ENCODE measurements around the gene TIGD4.
A peak's percentile ranks its signal among the peaks of the same experiment; 100 is the strongest.

Gene TIGD4
- total RNA-seq = 0 to 0.18 (median 0.06) reads per million in 18 experiments

DNA sequence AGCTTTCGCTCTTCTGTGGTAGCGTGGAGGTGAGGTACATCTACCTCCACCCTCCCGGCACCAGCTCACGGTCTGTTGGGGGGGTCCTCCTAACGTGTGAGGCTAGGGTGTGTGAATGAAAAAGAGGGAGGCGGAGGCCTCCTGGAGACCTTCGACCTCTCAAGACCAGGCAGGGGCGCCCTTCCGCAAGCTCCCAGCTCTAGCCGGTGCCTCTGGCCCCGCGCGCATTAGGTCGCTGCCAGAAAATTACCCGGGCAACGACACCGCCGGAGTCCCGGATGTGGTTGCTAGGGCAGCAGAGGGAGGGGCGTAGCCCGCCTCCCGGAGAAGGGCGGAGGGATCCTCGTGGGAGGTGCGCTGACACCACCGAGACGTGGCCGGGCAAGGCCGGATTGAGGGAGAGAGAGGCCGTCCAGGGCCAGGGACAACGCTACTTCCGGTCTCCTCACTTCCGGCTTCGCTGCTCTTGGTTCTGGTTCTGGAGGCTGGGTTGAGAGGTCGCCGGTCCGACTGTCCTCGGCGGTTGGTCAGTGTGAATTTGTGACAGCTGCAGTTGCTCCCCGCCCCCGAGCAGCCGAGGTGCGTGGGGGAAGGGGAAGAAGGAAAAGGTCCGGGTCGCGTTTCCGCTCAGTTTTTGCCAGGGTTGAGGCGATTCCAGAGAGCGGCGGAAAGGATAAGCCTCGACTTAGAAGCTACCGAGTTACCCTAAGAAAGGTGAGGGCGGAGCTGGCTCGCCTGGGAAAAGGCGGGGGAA lies at the start of gene TIGD4, which contains the start of gene ARFIP1:
Gene TIGD4, minus strand, starts transcription at position 218 of the 754 bp plus-strand sequence. CDS start 8,726 bp downstream, outside the sequence.
Gene ARFIP1, plus strand, starts transcription at position 442 of the 754 bp plus-strand sequence. CDS start 49,680 bp downstream, outside the sequence.
- DNase-seq = peak; percentile 96 to 97

DNA sequence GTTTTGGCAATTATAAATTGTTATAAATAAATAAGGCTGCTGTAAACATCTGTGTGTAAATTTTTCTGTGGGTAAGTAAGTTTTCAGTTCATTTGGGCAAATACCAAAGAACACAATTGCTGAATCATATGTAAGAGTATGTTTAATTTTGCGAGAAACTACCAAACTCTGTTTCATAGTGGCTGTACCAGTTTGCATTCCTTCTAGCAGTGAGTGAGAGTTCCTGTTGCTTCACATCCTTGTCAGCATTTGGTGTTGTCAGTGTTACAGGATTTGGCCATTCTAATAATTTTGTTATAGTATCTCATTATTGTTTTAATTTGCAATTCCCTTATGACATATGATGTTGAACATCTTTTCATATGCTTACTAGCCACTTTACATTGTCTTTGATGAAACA lies 48.6 kb upstream of the TIGD4 start:
- no peak for DNase-seq

DNA sequence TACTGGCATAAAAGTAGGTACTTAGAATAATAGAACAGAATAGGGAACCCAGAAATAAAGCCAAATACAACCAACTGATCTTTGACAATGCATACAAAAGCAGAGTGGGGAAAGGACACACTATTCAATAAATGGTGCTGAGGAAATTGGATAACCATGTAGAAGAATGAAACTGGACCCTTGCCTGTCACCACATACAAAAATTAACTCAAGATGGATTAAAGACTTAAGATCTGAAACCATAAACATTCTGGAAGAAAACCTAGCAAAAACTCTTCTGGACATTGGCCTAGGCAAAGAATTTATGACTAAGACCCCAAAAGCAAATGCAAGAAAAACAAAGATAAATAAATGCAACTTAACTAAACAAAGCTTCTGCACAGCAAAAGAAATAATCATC lies 45.8 kb upstream of the TIGD4 start:
- no peak for DNase-seq

DNA sequence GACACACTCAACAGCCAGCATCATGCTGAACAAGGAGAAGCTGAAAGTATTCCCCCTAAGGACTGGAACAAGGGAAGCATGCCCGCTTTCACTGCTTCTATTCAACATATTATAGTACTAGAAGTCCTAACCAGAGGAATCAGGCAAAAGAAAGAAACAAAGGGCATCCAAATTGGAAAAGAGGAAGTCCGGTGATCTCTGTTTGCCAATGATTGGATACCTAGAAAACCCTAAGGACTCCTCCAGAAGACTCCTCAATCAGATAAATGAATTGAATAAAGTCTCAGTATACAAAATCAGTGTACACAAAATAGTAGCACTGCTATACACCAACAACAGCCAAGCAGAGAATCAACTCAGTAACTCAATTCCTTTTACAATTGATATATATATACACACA lies 45.0 kb upstream of the TIGD4 start:
- no peak for DNase-seq

DNA sequence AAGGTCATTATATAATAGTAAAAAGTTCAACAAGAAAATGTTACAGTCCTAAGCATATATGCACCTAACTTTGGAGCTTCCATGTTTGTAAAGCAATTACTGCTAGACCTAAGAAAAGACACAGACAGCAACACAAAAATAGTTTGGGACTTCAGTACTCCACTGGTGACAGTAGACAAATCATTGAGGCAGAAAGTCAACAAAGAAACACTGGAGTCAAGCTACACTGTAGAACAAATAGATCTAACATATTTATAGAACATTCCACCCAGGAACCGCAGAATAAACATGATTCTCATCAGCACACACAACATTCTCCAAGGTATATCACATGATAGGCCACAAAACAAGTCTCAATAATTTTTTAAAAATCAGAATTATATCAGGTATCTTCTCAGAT lies 42.8 kb upstream of the TIGD4 start:
- DNase-seq = no peak

DNA sequence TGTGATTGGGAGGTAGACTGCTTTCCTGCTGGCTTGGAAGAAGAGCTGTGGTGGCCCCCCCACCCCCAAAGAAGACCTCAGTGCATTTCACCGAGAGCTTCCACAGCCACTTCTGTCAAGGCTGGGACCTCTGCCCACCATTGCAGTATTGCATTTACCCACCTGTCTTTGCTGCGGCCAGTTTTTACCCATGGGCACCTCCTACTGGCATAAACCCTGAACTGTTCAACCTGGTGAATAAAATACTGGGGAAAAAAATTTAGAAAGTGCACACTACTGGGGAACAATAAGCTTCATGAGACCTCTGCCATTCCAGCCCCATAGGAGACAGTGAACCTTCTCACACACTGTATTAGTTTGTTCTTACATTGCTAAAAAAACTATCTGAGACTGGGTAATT lies 40.5 kb upstream of the TIGD4 start:
- DNase-seq = no peak

DNA sequence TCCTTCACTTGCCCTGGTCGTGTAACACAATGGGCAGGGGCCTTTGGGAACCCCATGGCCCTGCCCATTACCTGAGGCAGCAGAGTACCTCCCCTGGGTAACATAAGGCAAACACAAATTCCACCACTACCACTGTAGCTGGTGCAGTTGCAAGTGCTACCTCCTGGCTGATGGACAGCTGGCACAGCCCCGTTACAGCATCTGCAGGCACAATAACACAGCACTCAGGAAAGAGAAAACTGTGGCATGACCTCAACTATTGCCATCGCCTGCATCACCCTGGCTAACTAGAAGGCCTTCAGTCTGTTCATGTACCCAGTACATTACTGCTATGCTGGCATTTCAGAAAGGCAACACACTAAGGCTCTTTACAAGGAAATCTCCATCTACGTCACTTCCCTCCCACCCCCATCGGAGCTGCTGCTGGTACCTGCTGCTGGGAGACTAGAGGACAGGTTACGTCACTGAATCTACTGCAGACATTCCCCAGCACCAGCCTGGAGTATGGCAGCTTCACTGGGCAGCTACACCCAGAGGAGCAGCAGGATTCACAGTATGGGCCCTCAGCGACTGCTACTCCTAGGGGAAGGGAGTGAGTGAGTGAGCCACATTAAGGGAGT lies 39.6 kb upstream of the TIGD4 start:
- no peak for DNase-seq

DNA sequence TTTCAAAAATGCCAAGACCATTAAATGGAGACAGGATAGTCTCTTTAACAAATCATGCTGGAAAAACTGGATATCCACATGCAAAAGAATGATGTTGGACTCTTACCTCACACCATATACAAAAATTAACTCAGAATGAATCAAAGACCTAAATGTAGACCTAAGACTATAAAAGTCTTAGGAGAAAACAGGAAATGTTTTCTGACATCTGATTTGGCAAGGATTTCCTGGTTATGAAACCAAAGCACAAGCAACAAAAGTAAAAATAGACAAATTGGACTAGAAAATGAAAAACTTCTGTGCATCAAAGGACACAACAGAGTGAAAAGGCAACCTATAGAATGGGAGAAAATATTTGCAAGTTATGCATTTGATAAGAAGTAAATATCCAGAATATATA lies 37.8 kb upstream of the TIGD4 start:
- peak; percentile 54 to 72 for DNase-seq

DNA sequence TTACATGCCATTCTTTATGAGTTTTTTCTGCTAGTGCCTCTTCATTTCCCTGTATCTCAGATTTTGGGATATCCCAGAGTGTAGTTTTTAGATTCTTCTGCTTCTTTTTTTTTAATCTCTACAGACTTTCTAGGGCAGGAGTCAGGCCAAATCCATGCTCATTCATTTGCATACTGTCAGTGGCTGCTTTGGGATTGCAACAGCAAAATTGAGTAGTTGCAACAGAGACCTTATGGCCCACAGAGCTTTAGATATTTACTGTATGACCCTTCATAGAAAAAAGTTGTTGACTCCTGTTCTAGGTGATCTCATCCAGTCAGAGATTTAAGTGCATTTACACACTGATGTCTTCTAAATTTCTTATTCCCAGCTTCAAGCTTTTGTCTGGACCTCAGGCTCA lies 35.5 kb upstream of the TIGD4 start:
- DNase-seq = peak; percentile 63 to 66

DNA sequence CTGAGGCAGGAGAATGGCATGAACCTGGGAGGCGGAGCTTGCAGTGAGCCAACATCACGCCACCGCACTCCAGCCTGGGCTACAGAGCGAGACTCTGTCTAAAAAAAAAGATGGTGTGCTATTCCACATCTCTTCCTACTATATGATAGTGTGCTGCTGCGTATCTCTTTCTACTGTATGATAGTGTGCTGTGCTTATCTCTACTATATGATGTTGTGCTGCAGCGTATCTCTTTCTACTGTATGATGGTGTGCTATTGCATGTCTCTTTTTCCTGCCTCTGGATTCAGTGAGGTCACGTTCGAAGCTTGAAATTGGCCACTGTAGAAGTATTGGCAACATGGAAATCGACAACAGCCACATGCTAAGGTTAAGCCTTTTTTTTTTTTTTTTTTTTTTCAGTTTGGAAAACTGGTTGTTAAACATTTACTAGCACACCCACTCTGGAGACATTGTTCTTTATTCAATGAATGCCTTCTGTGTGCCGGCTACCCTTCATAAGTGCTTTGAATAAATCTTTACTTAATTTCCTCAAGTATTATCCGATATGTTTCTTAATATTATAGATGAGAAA lies 31.3 kb upstream of the TIGD4 start:
- no peak for DNase-seq

DNA sequence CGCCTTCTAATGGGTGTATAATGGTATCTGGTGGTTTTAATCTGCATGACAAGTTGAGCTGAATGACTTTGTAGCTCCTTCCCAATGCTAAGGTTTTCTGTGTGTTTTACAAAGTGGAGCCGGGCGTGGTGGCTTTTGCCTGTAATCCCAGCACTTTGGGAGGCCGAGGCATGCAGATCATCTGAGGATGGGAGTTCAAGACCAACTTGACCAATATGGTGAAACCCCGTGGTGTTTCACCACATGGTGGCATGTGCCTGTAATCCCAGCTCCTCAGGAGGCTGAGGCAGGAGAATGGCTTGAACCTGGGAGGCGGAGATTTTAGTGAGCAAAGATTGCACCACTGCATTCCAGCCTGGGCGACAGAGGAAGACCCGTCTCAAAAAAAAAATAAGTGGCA lies 29.1 kb upstream of the TIGD4 start:
- no peak for DNase-seq

DNA sequence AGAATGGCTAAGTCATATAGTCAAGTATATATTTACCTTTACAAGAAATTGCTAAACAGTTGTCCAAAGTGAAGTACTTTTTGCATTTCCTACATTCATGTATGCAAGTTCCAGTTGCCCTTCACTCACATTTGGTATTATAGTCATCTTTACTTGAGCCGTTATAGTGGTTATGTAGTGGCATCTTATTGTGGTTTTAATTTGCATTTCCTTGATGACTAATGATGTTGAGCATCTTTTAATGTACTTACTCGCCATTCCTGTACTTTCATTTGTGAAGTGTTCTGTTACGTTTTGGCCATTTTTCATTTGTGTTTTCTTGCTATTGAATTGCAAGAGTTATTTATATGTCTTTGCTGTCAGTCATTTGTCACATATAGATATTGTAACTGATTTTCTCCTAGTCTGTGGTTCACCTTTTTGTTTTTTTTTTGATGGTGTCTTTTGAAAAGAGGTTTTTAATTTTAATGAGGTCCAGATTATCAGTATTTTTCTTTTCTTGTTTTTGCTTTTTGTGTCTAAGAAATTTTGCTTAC lies 27.8 kb upstream of the TIGD4 start:
- no peak for DNase-seq

DNA sequence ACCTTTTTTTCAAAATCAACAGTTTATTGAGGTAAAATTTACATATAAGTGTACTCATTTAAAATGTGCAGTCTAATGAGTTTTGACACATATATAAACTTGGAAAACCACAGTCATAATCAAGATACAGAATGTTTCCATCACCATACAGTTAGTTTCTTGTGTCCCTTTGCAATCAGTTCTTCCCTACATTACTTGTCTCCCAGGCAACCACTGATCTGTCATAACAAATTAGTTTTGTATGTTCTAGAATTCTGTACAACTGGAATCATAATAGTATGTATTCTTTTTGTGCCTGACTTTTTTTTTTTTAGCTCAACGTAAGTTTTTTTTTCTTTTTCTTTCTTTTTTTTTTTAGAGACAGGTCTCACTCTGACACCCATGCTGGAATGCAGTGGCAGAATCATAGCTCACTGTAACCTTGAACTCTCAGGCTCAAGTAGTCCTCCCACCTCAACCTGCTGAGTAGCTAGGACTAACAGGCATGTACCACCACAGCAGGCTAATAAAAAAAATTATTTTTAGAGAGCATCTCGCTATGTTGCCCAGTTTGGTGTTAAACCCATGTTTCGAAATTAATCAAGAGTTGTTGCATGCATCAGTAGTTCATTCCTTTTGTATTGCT lies 27.1 kb upstream of the TIGD4 start:
- no peak for DNase-seq

DNA sequence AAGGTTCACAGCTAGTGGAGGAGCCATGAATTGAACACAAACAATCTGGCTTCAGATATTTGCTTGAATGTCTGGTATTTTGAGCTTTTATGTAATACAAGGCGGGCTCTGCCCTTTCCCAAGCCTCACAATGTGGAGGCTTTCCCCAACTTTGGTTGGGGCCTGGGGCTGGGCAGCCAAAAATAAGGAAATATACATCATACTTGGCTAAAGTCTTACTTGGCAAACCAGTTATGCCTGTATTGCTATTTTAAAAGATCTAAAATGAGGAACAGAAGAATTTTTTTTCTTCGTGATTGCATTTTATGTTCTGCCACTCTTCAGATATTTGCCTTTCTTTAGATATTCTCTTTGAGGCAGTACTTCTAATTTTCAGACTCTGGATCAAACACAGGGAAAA lies 26.3 kb upstream of the TIGD4 start:
- peak; percentile 7 to 30 for DNase-seq

DNA sequence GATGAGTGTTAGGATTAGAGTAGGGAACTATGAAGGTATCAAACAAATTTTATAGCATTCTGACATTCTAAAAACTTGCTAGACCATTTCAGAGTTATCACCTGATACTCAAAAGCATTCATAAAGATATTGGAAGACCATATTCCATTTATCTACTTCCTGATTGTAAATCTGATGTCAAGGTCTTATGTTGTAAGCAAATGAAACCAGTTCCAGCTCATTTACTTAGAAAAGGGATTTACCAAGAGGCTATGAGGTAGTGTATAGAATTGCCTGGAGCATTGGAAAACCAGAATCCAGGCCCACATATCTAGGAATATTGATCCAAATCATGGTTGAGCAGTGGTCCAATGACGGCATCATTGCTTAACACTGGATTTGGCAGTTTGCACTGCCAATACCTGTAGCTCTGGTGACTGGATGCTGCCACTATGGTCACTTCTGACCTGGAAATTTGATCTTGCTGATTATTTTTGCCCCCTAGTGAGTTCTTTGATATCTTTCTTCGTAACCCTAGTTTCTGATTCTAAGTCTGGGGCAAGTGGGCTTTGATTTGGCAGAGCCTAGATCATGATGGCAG lies 25.6 kb upstream of the TIGD4 start:
- no peak for DNase-seq

DNA sequence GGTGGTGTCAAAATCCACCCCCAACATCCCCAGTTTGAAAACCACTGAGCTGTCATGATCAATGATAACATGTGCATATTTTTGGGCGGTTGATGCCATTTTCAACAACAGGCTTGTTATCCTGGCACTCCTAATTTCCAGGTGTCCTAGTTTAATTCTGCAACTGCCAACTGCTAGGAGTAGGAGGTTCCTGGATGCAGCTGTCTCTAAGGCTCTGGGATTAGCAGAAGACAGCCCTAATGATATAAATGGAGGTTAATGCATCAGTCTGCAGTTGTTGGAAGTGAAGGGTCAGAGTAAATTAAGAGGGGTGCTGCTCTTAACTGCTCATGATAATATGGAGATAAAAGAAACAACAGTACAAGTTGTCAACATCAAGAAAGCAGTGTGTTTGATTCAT lies 24.0 kb upstream of the TIGD4 start:
- DNase-seq = no peak

DNA sequence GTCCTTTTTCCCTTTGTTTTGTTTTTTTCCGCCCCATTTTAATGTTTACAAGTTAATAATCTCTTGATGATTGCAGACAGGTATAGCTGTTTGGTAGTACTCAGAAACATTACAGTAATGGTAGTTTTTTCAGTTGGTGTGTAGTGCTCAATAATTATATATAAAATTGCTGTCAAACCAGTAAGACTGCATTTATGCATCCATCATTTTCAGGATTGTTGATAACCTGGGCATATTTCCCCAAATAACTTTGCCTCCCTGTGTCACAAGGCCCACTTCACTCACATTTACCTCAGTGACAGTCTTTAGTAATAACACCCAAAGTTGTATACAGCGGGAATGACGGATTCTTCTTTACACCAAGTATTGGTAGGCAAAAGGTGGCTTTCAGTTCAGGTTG lies 16.4 kb upstream of the TIGD4 start:
- DNase-seq = no peak

DNA sequence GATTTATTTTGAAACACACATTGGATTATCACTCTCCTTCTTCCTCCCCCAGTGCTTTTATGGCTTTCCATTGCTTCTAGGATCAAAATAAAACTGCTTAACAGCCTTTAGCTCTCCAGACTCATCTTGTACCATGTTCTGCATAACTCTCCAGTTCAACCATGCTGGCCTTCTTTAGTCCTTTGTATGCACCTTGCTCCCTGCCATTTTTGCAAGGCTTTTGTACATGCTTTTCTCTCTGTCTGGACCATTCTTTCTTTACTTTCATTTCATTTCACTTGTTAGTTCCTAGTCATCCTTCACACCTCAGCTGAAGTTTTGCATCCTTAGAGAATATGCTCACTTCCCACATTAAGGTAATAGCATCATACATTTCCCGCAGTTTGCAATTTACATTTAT lies 7.1 kb upstream of the TIGD4 start:
- DNase-seq = no peak

DNA sequence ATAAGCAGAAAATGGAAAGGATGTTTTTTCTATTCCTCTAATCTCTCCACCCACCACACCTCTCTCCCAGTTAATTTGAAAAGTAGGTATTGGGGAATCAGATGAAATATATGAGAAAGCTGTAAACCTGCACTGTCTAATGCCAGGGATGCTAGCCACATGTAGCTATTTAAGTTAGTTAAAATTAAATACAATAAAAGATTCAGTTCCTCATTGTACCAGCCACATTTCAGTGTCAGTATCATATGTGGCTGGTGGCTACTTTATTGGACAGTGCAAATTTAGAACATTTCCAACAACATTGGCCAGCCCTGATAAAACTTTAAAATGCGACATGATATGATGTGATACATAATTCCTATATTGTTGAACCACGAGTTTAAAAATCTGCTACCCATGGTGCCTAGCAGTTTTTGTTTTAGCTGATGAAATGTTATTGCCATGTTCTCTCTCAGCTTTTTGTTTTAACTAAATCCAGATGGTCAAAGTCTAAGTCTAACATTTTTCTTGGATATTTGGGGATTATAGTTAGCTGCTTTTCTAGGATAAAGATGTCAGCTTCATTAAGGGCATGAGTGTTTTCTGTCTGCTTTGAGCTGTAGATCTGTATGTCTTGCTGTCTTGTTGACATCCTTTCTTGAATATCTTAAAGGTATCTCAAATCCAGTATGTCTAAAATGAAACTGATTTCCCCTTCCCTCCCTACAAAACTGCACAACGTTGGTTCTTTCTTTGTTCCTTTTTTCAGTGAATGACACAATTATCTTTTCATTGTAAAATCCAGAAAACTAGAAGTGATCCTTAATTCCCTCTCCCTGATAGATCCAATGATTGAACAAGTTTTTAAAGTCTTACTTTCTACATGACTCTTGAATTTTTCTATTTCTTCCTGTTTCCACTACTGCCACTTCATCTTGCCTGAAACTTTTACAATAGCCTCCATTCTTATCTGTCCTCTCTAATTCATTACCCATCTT lies 6.4 kb upstream of the TIGD4 start:
- peak in 1 of 2 donors; percentile 46 for DNase-seq

DNA sequence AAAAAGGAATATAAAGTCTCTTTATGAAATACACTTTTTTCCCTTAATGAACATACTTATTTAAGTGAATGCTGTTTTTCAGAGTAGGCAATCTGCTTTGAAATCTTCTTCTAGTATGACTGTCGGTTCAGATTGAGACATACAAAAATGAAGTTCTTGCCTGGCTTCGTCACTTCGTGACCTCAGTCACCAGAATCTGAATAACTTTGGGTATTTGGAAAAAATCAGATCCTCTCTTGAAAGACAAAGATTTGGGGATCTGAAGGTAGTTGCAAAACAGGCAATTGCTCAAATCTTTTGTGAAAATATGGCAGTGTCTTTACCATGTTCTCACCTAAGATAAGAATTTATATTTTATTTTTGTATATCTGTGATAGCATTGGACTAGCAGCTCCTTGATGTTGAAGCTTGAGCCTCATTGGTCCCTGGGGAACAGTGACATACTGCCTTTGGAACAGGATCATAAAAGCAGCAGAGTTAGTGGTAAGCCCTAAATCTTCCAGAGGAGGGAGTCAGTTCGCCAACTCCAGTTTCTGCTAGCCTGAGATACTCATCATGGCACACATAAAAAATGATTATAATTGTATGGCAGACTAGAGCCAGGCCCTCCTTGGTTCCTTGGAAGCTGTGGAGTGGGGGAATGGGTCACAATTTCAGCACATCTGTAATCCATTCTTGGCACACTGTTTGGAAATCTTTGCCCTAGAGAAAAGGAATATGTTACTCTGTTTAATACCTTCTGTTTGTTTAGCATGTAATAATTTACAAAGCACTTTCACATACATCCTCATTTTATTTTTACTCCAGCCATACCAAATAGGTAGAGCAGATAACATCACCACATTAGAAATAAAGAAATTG lies 5.2 kb upstream of the TIGD4 start:
- DNase-seq = peak in 1 of 2 donors; percentile 16
